Tibial artery (tissue), 4 donors: ENCODE data around the gene TTR.

Source experiments
- DNase-seq, 2 donors: peaks; one replicate each; pipeline ENCODE4 v3.0.0-alpha.2; 2019
- H3K27ac ChIP-seq, 2 donors: fragments of 200-600 bp; sonication (generic) in 1 of 2; 1 replicate in 1 of 2; 2 replicates in 1 of 2; pipeline ENCODE4 v1.5.1; 2018 to 2019; ENCODE audit warnings: mild to moderate bottlenecking in 1 of 2
- H3K27me3 ChIP-seq, 2 donors: fragments of 200-600 bp; sonication (generic) in 1 of 2; one replicate each; pipeline versions ENCODE4 v1.5.1 to v1.6.0; 2016 to 2019
- H3K36me3 ChIP-seq, 3 donors: fragments of 200-600 bp; sonication (generic) in 2 of 3; one replicate each; pipeline ENCODE4 v1.5.1; 2016 to 2019; ENCODE audit warnings: mild to moderate bottlenecking in 2 of 3
- H3K4me1 ChIP-seq, 4 donors: fragments of 200-600 bp; sonication (generic) in 2 of 4; 1 replicate in 3 of 4; 2 replicates in 1 of 4; pipeline ENCODE4 v1.5.1; 2016 to 2019
- H3K4me3 ChIP-seq, 2 donors: fragments of 200-600 bp; sonication (generic) in 1 of 2; 1 replicate in 1 of 2; 2 replicates in 1 of 2; pipeline ENCODE4 v1.5.1; 2018 to 2019; ENCODE audit warnings: mild to moderate bottlenecking in 2 of 2
- H3K9me3 ChIP-seq, 3 donors: fragments of 200-600 bp; sonication (generic) in 1 of 3; one replicate each; pipeline ENCODE4 v1.5.1; 2016 to 2019
- intact Hi-C: fragments of 100-400 bp; cut with DNase I; formaldehyde crosslinking; loops from one replicate; pipeline ENCODE4 v1.15.0; 2023; ENCODE audit warnings: low total_unique reads
- TF ChIP-seq, protein P1 (sequence below), 2 experiments: fragments of 200-600 bp in 1 of 2; fragments of 450-650 bp in 1 of 2; IDR thresholded peaks; one replicate each; pipeline ENCODE4 v1.5.1; 2017 to 2019; ENCODE audit warnings: antibody characterized with exemption in 2 of 2, mild to moderate bottlenecking in 1 of 2, moderate library complexity in 1 of 2

TTR gene

DNA sequence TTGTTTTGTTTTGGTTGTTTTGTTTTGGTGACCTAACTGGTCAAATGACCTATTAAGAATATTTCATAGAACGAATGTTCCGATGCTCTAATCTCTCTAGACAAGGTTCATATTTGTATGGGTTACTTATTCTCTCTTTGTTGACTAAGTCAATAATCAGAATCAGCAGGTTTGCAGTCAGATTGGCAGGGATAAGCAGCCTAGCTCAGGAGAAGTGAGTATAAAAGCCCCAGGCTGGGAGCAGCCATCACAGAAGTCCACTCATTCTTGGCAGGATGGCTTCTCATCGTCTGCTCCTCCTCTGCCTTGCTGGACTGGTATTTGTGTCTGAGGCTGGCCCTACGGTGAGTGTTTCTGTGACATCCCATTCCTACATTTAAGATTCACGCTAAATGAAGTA lies at the start of gene TTR:
Gene TTR, plus strand, starts transcription at position 250 of the 400 bp plus-strand sequence. Its CDS starts 26 bp downstream, at position 276.
- H3K9me3 ChIP-seq, result no peaks in the 10 kb centered on the region
- TF ChIP-seq, protein P1, sequence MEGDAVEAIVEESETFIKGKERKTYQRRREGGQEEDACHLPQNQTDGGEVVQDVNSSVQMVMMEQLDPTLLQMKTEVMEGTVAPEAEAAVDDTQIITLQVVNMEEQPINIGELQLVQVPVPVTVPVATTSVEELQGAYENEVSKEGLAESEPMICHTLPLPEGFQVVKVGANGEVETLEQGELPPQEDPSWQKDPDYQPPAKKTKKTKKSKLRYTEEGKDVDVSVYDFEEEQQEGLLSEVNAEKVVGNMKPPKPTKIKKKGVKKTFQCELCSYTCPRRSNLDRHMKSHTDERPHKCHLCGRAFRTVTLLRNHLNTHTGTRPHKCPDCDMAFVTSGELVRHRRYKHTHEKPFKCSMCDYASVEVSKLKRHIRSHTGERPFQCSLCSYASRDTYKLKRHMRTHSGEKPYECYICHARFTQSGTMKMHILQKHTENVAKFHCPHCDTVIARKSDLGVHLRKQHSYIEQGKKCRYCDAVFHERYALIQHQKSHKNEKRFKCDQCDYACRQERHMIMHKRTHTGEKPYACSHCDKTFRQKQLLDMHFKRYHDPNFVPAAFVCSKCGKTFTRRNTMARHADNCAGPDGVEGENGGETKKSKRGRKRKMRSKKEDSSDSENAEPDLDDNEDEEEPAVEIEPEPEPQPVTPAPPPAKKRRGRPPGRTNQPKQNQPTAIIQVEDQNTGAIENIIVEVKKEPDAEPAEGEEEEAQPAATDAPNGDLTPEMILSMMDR (IDR thresholded peaks at IDR 0.05), result no peak
- no peak within 1 kb of the TSS for H3K4me3 ChIP-seq
- no peak within 1 kb of the TSS for H3K27ac ChIP-seq
- intact Hi-C loops, result no loop called here
- H3K4me1 ChIP-seq, result no peaks in the 10 kb centered on the region
- H3K36me3 ChIP-seq, result no peaks in the 10 kb centered on the region
- DNase-seq, result no peak
- H3K27me3 ChIP-seq, result no peaks in the 10 kb centered on the region

DNA sequence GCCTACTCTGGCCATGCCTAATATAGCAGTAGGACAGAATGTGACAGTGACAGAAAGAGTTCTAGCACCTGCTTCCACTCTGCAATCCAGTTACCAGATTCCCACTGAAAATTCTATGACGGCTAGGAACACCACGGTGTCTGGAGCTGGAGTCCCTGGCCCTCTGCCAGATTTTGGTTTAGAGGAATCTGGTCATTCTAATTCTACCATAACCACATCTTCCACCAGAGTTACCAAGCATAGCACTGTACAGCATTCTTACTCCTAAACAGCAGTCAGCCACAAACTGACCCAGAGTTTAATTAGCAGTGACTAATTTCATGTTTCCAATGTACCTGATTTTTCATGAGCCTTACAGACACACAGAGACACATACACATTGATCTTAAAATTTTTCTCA lies 45.2 kb upstream of the TTR start:
- DNase-seq, result no peak
- H3K27ac ChIP-seq, result no peak overlapping the region
- H3K9me3 ChIP-seq, result no peaks in the 10 kb centered on the region
- H3K36me3 ChIP-seq, result peaks cover 0 to 10% (median 0%) of the 10 kb centered on the region in 3 donors
- intact Hi-C loops, result no loop called here
- no peaks in the 10 kb centered on the region for H3K27me3 ChIP-seq
- TF ChIP-seq, protein P1 (IDR thresholded peaks at IDR 0.05), result no peak
- no peak overlapping the region for H3K4me3 ChIP-seq
- no peaks in the 10 kb centered on the region for H3K4me1 ChIP-seq

DNA sequence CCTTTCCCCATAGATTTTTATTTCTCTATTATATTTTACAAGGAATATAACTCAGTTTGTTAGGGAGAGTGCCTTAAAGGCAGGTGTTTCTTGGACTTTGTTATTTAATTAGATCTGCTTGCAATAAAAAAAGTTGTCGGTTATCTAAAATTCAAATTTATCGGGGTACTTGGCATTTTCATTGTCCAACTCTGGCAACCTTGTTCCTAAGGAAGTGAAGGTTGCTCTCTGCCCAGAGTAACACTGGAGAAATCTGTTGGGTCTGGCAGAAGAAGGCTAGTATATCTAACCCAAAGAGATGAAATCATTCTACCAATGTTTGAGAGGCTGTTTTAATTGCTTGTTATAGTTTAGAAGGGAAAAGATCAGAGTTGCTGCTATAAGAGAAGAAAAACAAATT lies 42.8 kb upstream of the TTR start:
- TF ChIP-seq, protein P1 (IDR thresholded peaks at IDR 0.05), result no peak
- intact Hi-C loops, result no loop called here
- no peak overlapping the region for H3K27ac ChIP-seq
- no peaks in the 10 kb centered on the region for H3K27me3 ChIP-seq
- H3K36me3 ChIP-seq, result no peaks in the 10 kb centered on the region
- no peaks in the 10 kb centered on the region for H3K4me1 ChIP-seq
- DNase-seq, result no peak
- no peak overlapping the region for H3K4me3 ChIP-seq
- no peaks in the 10 kb centered on the region for H3K9me3 ChIP-seq

DNA sequence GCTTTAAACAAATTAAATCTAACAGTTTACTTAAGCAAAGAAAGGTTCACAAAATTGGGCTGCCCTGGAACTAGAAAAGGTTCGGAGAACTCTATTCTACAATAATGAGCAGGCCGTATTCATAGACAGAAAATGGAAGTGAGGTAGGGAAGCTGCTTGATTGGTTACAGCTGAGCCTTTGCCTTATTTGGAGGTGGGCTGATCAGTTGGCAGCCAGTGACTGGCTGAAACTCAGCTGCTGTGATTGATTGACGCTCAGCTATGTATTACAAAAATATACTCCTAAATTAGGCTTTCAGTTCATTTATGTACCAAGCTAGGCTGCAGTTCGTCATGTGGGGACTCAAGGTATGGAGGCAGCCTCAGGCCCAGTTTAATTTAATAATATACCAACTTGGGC lies 42.3 kb upstream of the TTR start:
- no peak overlapping the region for H3K4me3 ChIP-seq
- no peak for DNase-seq
- no peaks in the 10 kb centered on the region for H3K27me3 ChIP-seq
- TF ChIP-seq, protein P1 (IDR thresholded peaks at IDR 0.05), result no peak
- H3K9me3 ChIP-seq, result no peaks in the 10 kb centered on the region
- intact Hi-C loops, result no loop called here
- H3K36me3 ChIP-seq, result no peaks in the 10 kb centered on the region
- H3K4me1 ChIP-seq, result no peaks in the 10 kb centered on the region
- no peak overlapping the region for H3K27ac ChIP-seq

DNA sequence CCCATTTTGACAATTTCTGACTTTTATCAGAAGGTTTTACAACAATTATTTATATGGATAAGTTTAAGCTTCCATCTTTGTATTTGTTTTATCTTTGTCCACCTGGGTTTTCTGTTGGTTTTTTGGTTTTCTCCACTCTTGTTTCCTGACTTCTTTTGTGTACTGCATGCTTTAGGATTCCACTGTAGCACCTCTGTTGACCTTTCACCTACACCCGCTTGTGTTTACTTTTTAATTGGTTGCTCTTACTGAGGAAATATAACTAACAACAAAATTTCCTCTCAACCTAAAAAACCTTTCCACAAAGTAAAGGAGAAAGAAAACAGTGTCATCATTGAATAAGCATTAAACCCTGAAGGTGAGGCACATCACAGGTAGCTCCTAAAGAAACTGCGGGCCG lies 39.8 kb upstream of the TTR start:
- intact Hi-C loops, result no loop called here
- TF ChIP-seq, protein P1 (IDR thresholded peaks at IDR 0.05), result no peak
- H3K27me3 ChIP-seq, result no peaks in the 10 kb centered on the region
- H3K4me1 ChIP-seq, result no peaks in the 10 kb centered on the region
- no peak for DNase-seq
- no peaks in the 10 kb centered on the region for H3K36me3 ChIP-seq
- H3K4me3 ChIP-seq, result no peak overlapping the region
- no peaks in the 10 kb centered on the region for H3K9me3 ChIP-seq
- H3K27ac ChIP-seq, result no peak overlapping the region

DNA sequence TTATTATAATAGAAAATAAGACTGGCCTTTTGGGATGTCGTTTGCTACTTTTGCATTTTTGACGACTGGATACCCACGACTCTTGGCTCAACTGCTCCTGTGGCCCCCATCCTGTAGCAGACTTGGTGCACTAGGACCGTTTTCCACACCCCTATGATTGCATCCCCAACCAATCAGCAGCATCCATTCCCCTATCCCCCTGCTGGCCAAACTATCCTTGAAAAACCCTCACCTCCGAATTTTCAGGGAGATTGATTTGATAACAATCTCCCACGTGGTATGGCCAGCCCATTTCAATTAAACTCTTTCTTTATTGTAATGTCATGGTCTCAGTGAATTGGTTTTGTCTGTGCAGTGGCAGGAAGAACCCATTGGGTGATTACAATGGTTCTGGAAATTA lies 37.9 kb upstream of the TTR start:
- intact Hi-C loops, result no loop called here
- TF ChIP-seq, protein P1 (IDR thresholded peaks at IDR 0.05), result no peak
- H3K27ac ChIP-seq, result no peak overlapping the region
- no peaks in the 10 kb centered on the region for H3K36me3 ChIP-seq
- no peak overlapping the region for H3K4me3 ChIP-seq
- DNase-seq, result no peak
- H3K9me3 ChIP-seq, result no peaks in the 10 kb centered on the region
- no peaks in the 10 kb centered on the region for H3K4me1 ChIP-seq
- H3K27me3 ChIP-seq, result no peaks in the 10 kb centered on the region
